Nephron progenitor cell (in vitro differentiated cells): ENCODE data around the gene THAP4.

Source experiments
- DNase-seq: peaks from one replicate; pipeline ENCODE4 v3.0.0; 2021
- H3K27ac Mint-ChIP-seq: 2 replicates; pipeline ENCODE4 v1.8.0; 2021; ENCODE audit warnings: mild to moderate bottlenecking, moderate library complexity, mixed read lengths
- H3K27me3 Mint-ChIP-seq: 2 replicates; pipeline ENCODE4 v1.8.0; 2021; ENCODE audit warnings: mild to moderate bottlenecking, low read depth, mixed read lengths; ENCODE audit not compliant: poor library complexity
- H3K36me3 Mint-ChIP-seq: 2 replicates; pipeline ENCODE4 v1.8.0; 2021; ENCODE audit warnings: low read depth, mixed read lengths
- H3K4me1 Mint-ChIP-seq: 2 replicates; pipeline ENCODE4 v1.8.0; 2021; ENCODE audit warnings: mixed read lengths
- H3K4me3 Mint-ChIP-seq: 2 replicates; pipeline ENCODE4 v1.8.0; 2021; ENCODE audit warnings: mild to moderate bottlenecking, moderate library complexity, mixed read lengths
- H3K9me3 Mint-ChIP-seq: 2 replicates; pipeline ENCODE4 v1.8.0; 2021; ENCODE audit warnings: mild to moderate bottlenecking, moderate library complexity, mixed read lengths
- TF ChIP-seq, protein P1 (sequence below): fragments of 200-600 bp; sonication (generic); IDR thresholded peaks from 2 replicates; pipeline ENCODE4 v1.5.0; 2021; ENCODE audit warnings: antibody characterized with exemption

The THAP4 gene

DNA sequence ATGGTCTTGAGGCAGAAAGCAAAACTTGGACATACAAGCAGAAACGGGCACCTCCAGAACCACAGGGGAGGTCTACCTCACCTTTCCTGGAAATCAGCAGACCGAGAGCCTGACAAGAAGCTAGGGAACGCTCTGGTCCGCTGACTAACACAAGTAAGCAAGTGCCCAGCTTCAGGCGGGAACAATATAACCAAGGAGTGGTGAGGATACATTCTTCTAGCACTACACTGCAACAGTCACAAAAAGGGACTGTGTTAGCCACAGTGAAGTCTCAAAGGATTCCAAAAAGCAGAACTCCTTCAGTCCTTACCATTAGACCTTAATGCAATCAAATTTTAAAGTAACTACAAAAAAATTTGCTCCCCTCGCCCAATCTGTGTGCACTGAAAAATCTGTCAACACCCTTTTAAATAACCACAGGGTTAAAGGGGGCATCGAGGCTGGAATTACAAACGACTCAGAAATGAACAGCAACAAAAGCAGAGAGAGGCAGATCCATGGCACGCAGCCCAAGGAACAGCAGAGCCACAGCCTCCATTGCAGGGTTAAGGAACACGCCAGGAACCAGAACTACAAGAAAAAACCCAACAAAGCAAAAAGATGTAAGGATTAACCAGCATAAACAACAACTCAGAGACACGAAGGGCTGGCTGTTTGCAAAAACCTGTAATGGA, 7.1 kb downstream of the THAP4 start:
- H3K4me1 Mint-ChIP-seq: peaks cover 21% of the 10 kb centered on the region
- peaks cover 3% of the 10 kb centered on the region for H3K27me3 Mint-ChIP-seq
- H3K4me3 Mint-ChIP-seq: no peak overlapping the region
- H3K27ac Mint-ChIP-seq: no peak overlapping the region
- no peak for DNase-seq
- H3K9me3 Mint-ChIP-seq: no peaks in the 10 kb centered on the region
- TF ChIP-seq, protein P1, sequence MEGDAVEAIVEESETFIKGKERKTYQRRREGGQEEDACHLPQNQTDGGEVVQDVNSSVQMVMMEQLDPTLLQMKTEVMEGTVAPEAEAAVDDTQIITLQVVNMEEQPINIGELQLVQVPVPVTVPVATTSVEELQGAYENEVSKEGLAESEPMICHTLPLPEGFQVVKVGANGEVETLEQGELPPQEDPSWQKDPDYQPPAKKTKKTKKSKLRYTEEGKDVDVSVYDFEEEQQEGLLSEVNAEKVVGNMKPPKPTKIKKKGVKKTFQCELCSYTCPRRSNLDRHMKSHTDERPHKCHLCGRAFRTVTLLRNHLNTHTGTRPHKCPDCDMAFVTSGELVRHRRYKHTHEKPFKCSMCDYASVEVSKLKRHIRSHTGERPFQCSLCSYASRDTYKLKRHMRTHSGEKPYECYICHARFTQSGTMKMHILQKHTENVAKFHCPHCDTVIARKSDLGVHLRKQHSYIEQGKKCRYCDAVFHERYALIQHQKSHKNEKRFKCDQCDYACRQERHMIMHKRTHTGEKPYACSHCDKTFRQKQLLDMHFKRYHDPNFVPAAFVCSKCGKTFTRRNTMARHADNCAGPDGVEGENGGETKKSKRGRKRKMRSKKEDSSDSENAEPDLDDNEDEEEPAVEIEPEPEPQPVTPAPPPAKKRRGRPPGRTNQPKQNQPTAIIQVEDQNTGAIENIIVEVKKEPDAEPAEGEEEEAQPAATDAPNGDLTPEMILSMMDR: no peak
- H3K36me3 Mint-ChIP-seq: peaks cover 66% of the 10 kb centered on the region

GRCh38 chr2:241627675-241628074, 9.3 kb downstream of the THAP4 start:
- TF ChIP-seq, protein P1: no peak
- DNase-seq: no peak

DNA sequence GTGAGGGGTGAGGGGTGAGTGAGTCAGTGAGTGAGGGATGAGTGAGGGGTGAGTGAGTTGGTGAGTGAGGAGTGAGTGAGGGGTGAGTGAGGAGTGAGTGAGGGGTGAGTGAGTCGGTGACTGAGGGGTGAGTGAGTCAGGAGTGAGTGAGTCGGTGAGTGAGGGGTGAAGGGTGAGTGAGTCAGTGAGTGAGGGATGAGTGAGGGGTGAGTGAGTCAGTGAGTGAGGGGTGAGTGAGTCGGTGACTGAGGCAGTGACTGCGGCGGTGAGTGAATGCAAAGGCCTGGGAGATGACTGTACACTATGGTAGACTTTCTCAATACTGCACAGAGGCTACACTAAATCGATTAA, 16.6 kb downstream of the THAP4 start:
- no peak for DNase-seq
- H3K4me3 Mint-ChIP-seq: no peak overlapping the region
- H3K27ac Mint-ChIP-seq: no peak overlapping the region
- H3K27me3 Mint-ChIP-seq: peaks cover 7% of the 10 kb centered on the region
- peaks cover 16% of the 10 kb centered on the region for H3K9me3 Mint-ChIP-seq
- TF ChIP-seq, protein P1: no peak
- peaks cover 30% of the 10 kb centered on the region for H3K4me1 Mint-ChIP-seq
- peaks cover 53% of the 10 kb centered on the region for H3K36me3 Mint-ChIP-seq

More at GRCh38 chr2:241627675-241628074, 9.3 kb downstream of the THAP4 start:
- Mint-ChIP-seq H3K36me3 (peaks cover 68% of the 10 kb centered on the region), H3K4me1 (peaks cover 17% of the 10 kb centered on the region), H3K4me3 (no peak overlapping the region), H3K27ac (peak overlapping the region; percentile 98), H3K27me3 (peaks cover 3% of the 10 kb centered on the region), H3K9me3 (no peaks in the 10 kb centered on the region)

- Mint-ChIP-seq H3K27me3 (peaks cover 4% of the 10 kb centered on the region), H3K4me3 (no peak overlapping the region), H3K36me3 (peaks cover 48% of the 10 kb centered on the region), H3K4me1 (peaks cover 34% of the 10 kb centered on the region), H3K9me3 (peaks cover 16% of the 10 kb centered on the region), H3K27ac (no peak overlapping the region)
- no peak for DNase-seq
- TF ChIP-seq, protein P1: no peak
These were observed 17.1 kb downstream of the THAP4 start for GRCh38 chr2:241619597-241620418.

DNA sequence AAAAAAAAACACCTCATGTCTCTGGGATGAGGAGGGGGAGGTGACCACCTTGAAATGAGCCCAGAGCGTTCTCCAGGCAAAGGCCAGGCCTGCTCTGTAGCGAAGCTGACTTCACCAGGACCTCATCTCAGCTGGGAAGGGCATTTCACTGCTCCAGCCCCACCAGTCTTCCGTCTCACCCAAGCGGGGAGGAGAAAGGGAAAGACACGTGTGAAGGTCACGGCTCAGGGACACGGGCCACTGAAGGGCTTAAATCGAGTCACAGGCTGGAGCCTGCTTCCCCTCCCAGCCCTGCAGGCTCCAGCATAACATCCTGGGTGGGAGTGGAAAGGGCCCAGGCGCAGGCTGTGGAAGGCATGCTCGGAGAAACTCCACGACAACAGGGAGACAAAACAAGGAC, 18.1 kb downstream of the THAP4 start:
- Mint-ChIP-seq H3K36me3 (peaks cover 43% of the 10 kb centered on the region), H3K4me3 (no peak overlapping the region)

More for the DNA sequence above, 18.1 kb downstream of the THAP4 start:
- TF ChIP-seq, protein P1: no peak
- Mint-ChIP-seq H3K27me3 (peaks cover 4% of the 10 kb centered on the region), H3K27ac (peak overlapping the region; percentile 83), H3K4me1 (peaks cover 39% of the 10 kb centered on the region), H3K9me3 (peaks cover 16% of the 10 kb centered on the region)
- DNase-seq: no peak
